KMS-11 (cell line): ENCODE results near the gene FNTB.

Source experiments
- H2AFZ ChIP-seq: fragments of 200-600 bp; sonication (generic); 2 replicates; pipeline ENCODE4 v1.6.1; 2016; ENCODE audit warnings: antibody characterized with exemption, mixed run types, low read depth
- H3K27ac ChIP-seq: fragments of 200-600 bp; sonication (generic); 2 replicates; pipeline ENCODE4 v1.6.1; 2016; ENCODE audit warnings: mild to moderate bottlenecking, mixed run types
- H3K27me3 ChIP-seq: fragments of 200-600 bp; sonication (generic); 2 replicates; pipeline ENCODE4 v1.6.1; 2017; ENCODE audit warnings: mild to moderate bottlenecking, low read depth, mixed run types, moderate library complexity; ENCODE audit not compliant: insufficient read depth
- H3K36me3 ChIP-seq: fragments of 200-600 bp; sonication (generic); 2 replicates; pipeline ENCODE4 v1.6.1; 2017; ENCODE audit warnings: mild to moderate bottlenecking, mixed run types; ENCODE audit not compliant: insufficient read depth
- H3K4me1 ChIP-seq: fragments of 200-600 bp; sonication (generic); 2 replicates; pipeline ENCODE4 v1.6.1; 2016; ENCODE audit warnings: mild to moderate bottlenecking, low read depth, mixed run types; ENCODE audit not compliant: poor library complexity, severe bottlenecking
- H3K4me2 ChIP-seq: fragments of 200-600 bp; sonication (generic); 2 replicates; pipeline ENCODE4 v1.7.0; 2016; ENCODE audit warnings: mild to moderate bottlenecking, mixed run types
- H3K4me3 ChIP-seq: fragments of 200-600 bp; sonication (generic); IDR thresholded peaks from 2 replicates; pipeline ENCODE4 v1.6.1; 2017; ENCODE audit warnings: low read depth, low read length, mixed read lengths; ENCODE audit not compliant: insufficient read depth
- H3K79me2 ChIP-seq: fragments of 200-600 bp; sonication (generic); 2 replicates; pipeline ENCODE4 v1.6.1; 2016; ENCODE audit warnings: low read depth, mixed run types; ENCODE audit not compliant: insufficient read depth
- H3K9ac ChIP-seq: fragments of 200-600 bp; sonication (generic); 2 replicates; pipeline ENCODE4 v1.6.1; 2016; ENCODE audit warnings: mild to moderate bottlenecking, mixed run types
- H4K20me1 ChIP-seq: fragments of 200-600 bp; sonication (generic); 2 replicates; pipeline ENCODE4 v1.6.1; 2016; ENCODE audit warnings: mild to moderate bottlenecking, mixed run types; ENCODE audit not compliant: insufficient read depth
- CTCF ChIP-seq: fragments of 200-600 bp; sonication (generic); conservative IDR thresholded peaks from 2 replicates; pipeline ENCODE4 v1.6.1; 2017; ENCODE audit warnings: low read depth, mild to moderate bottlenecking, antibody characterized with exemption, low read length, moderate library complexity, mixed read lengths

FNTB gene

DNA sequence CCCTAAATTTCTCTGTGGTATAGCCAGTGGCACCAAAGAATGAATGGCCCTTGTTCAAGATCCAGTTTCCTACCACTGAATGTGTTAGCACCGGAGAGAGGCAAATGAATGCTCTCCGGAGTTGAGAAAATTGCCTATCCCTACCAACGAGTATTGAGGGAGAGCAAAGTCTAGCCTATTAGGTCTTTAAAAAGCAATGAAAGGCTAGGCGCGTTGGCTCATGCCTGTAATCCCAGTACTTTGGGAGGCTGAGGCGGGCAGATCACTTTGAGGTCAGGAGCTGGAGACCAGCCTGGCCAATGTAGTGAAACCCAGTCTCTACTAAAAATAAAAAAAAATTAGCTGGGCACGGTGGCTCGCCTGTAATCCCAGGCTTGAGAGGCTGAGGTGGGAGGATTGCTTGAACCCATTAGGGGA, 13.7 kb upstream of the FNTB start:
- H3K4me3 ChIP-seq = no peak overlapping the region
- TF ChIP-seq CTCF = no peak
- H3K36me3 ChIP-seq = no peaks in the 10 kb centered on the region
- peak overlapping the region; percentile 39; the same call in 1 of the 2 replicates for H3K27ac ChIP-seq
- peaks cover 35% of the 10 kb centered on the region for H3K4me1 ChIP-seq
- H3K9ac ChIP-seq = peak overlapping the region; percentile 76; the same call in 1 of the 2 replicates
- H3K4me2 ChIP-seq = peak overlapping the region; percentile 54; the same call in 1 of the 2 replicates
- peak overlapping the region; percentile 75 for H2AFZ ChIP-seq
- peaks cover 25% of the 10 kb centered on the region; the same call in 1 of the 2 replicates for H3K79me2 ChIP-seq
- no peaks in the 10 kb centered on the region for H3K27me3 ChIP-seq
- H4K20me1 ChIP-seq = no peaks in the 10 kb centered on the region

GRCh38 chr14:64973826-64974225, 12.9 kb upstream of the FNTB start:
- TF ChIP-seq CTCF = no peak
- H4K20me1 ChIP-seq = no peaks in the 10 kb centered on the region
- H2AFZ ChIP-seq = no peak overlapping the region
- H3K4me3 ChIP-seq = no peak overlapping the region
- H3K27ac ChIP-seq = no peak overlapping the region
- peaks cover 25% of the 10 kb centered on the region; the same call in 1 of the 2 replicates for H3K79me2 ChIP-seq
- H3K4me1 ChIP-seq = peaks cover 27% of the 10 kb centered on the region
- no peak overlapping the region for H3K9ac ChIP-seq
- no peaks in the 10 kb centered on the region for H3K36me3 ChIP-seq
- no peaks in the 10 kb centered on the region for H3K27me3 ChIP-seq
- no peak overlapping the region for H3K4me2 ChIP-seq

DNA sequence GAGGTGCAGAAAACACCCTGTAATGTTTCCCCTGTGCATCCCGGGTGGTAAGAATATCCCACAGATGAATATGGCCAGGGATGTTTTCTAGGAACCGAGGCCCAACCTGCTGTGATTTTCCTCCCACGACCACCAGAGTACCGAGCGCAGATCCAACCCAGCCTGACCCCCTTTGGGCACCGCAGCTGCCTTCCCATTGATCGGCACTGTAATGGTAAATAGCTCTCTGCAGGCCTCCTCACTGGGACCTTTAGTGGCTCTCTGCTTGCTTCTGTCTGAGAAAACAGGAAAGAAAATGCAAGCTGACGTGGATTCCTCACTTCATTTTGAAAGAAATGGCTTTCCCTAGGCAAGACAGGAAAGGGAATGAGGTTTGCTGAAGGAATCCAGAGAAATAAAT, 12.1 kb upstream of the FNTB start:
- no peaks in the 10 kb centered on the region for H4K20me1 ChIP-seq
- no peak for TF ChIP-seq CTCF
- H3K4me1 ChIP-seq = peaks cover 20% of the 10 kb centered on the region
- no peak overlapping the region for H2AFZ ChIP-seq
- H3K36me3 ChIP-seq = no peaks in the 10 kb centered on the region
- no peak overlapping the region for H3K4me3 ChIP-seq
- H3K27me3 ChIP-seq = no peaks in the 10 kb centered on the region
- H3K27ac ChIP-seq = no peak overlapping the region
- no peak overlapping the region for H3K9ac ChIP-seq
- H3K4me2 ChIP-seq = no peak overlapping the region
- H3K79me2 ChIP-seq = peaks cover 21% of the 10 kb centered on the region; the same call in 1 of the 2 replicates

GRCh38 chr14:64979336-64980074, 7.2 kb upstream of the FNTB start:
- Histone ChIP-seq H3K27me3 (no peaks in the 10 kb centered on the region), H3K36me3 (no peaks in the 10 kb centered on the region), H4K20me1 (no peaks in the 10 kb centered on the region), H3K9ac (no peak overlapping the region), H3K79me2 (no peaks in the 10 kb centered on the region), H3K27ac (no peak overlapping the region), H2AFZ (no peak overlapping the region), H3K4me1 (no peaks in the 10 kb centered on the region), H3K4me2 (no peak overlapping the region), H3K4me3 (no peak overlapping the region)
- no peak for TF ChIP-seq CTCF
